WTC11 (cell line): ENCODE data around the gene SLC13A4.

ENCODE experiments used
- ATF3 ChIP-seq: sonication (generic); formaldehyde crosslinking; conservative IDR thresholded peaks from 2 replicates; pipeline ENCODE4 v1.8.1; 2022; ENCODE audit warnings: mild to moderate bottlenecking, missing genetic modification reagents
- CTCF ChIP-seq: fragments of 200-600 bp; IDR thresholded peaks from 2 replicates; pipeline ENCODE4 v1.8.0; 2022; ENCODE audit warnings: antibody characterized with exemption
- GABPB1 ChIP-seq: sonication (generic); formaldehyde crosslinking; IDR thresholded peaks from 2 replicates; pipeline ENCODE4 v1.8.1; 2023; ENCODE audit warnings: mild to moderate bottlenecking, missing genetic modification reagents
- MAX ChIP-seq: sonication (generic); formaldehyde crosslinking; IDR thresholded peaks from 2 replicates; pipeline ENCODE4 v1.8.0; 2022; ENCODE audit warnings: mild to moderate bottlenecking, missing genetic modification reagents
- SMAD3 ChIP-seq: sonication (generic); formaldehyde crosslinking; IDR thresholded peaks from 2 replicates; pipeline ENCODE4 v1.8.0; 2022; ENCODE audit warnings: missing genetic modification reagents, mild to moderate bottlenecking, borderline replicate concordance
- SP1 ChIP-seq: sonication (generic); formaldehyde crosslinking; conservative IDR thresholded peaks from 2 replicates; pipeline ENCODE4 v1.8.1; 2022; ENCODE audit warnings: missing genetic modification reagents
- ZNF121 ChIP-seq: sonication (generic); formaldehyde crosslinking; IDR thresholded peaks from 2 replicates; pipeline ENCODE4 v1.8.0; 2023; ENCODE audit warnings: missing genetic modification reagents
- ZNF232 ChIP-seq: sonication (generic); formaldehyde crosslinking; IDR thresholded peaks from 2 replicates; pipeline ENCODE4 v1.8.0; 2022; ENCODE audit warnings: mild to moderate bottlenecking, missing genetic modification reagents

- TF ChIP-seq CTCF (no peak), SP1 (CRISPR knock-in tag) (no peak), MAX (CRISPR knock-in tag) (no peak), SMAD3 (CRISPR knock-in tag) (no peak), ZNF121 (CRISPR knock-in tag) (no peak), GABPB1 (no peak), ATF3 (CRISPR knock-in tag) (no peak), ZNF232 (CRISPR knock-in tag) (no peak)
Measured at GRCh38 chr7:135718794-135719437, 9.1 kb downstream of the SLC13A4 start.
